NCI-H226 (cell line): Measurements from ENCODE around the gene TNFRSF13B.
"Not testable (repeated sequence)": the region's sequence is repeated elsewhere in the genome, so short reads cannot be mapped to it uniquely, and the experiment has no call there.

Experiments used
- DNase-seq: peaks from one replicate; pipeline ENCODE4 v3.0.0-alpha.2; 2015

Gene TNFRSF13B

GRCh38 chr17:17004997-17005614 is 33.2 kb upstream of the TNFRSF13B start:
- DNase-seq: not testable (repeated sequence)

GRCh38 chr17:17004251-17004996 is 32.5 kb upstream of the TNFRSF13B start:
- no peak for DNase-seq

- DNase-seq: not testable (repeated sequence)
These were observed 31.1 kb upstream of the TNFRSF13B start for GRCh38 chr17:17002731-17003715.

DNA sequence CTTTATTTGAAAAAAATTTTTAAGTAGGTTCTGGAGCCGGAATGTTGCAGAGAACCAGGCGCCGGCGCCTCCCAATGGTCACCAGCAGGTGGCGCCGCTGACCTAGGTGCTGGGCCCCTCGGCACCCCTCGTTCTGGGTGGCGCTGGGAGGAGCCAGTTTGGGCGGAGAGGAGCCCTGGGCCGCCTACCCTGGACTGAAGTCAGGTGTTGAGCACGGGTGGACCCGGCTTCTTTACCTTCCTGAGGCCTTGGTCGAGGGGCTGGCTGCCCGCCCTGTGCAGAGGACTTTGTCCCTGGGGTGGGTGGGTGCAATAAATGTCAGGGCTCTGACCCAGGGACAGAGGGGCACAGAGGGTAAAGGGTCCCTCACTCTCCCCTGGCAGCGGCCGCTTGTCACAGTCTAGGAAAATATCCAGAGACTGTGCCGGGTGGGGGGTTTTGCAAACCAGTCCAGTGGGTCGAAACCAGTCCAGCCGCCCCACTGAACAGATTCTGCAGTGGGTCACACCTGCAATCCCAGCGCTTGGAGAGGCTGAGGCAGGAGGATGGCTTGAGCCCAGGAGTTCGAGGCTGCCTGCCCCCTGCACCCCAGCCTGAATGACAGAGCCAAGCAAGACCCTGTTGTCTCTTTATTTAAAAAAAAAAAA is 30.1 kb upstream of the TNFRSF13B start:
- DNase-seq: peak; percentile 58

GRCh38 chr17:17001076-17001777 is 29.3 kb upstream of the TNFRSF13B start:
- no peak for DNase-seq

DNA sequence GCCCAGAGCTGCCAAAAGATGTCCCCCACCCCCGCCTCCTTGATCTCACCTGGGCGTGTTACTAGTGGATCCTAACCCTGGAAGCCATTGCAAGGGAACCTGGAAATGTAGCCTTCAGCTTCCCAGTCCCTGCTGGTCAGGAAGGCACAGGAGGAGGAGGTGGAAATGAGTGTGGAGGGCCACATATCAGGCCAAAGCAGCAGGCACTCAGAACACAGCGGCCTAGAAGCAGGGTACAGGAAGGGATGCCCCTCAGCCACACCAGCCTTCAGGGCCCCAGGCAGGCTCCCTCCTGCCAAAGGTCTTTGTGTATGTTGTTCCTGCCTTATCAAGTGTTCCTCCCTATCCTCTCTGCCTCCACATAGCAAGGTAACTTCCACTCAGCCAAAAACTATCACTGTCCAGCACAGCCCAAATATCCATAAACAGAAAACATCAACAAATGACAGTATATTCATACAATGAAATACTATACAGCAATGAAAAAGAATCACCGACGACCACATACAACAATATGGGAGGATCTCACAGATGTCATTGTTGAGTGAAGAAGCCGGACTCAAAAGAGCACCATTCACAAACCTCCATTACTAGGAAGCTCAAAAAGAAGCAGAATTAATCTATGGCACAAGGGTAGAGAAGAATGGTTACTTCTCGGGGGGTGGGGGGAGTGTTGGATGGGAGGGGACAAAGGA is 28.2 kb upstream of the TNFRSF13B start:
- DNase-seq: no peak

GRCh38 chr17:16997514-16998429 is 25.9 kb upstream of the TNFRSF13B start:
- DNase-seq: no peak

GRCh38 chr17:16996726-16997125 is 24.8 kb upstream of the TNFRSF13B start:
- not testable (repeated sequence) for DNase-seq

- no peak for DNase-seq
These were observed 24.0 kb upstream of the TNFRSF13B start for GRCh38 chr17:16995930-16996329.

DNA sequence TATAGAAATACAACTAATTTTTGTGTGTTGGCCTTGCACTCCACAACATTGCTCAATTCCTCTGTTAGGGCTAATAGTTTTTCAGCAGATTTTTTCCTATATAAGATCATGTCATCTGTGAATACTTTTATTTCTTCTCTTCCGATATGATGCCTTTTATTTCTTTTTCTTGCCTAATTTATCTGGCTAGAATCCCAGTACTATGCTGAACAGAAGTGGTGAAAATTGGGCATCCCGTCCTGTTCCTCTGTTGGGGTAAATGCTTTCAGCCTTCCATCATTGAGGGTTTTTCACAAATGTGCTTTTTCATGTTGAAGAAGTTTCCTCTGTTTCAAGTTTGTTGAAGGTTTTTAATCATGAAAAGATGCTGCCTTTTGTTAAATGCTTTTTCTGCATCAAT is 22.7 kb upstream of the TNFRSF13B start:
- DNase-seq: no peak

GRCh38 chr17:16991349-16992009 is 19.6 kb upstream of the TNFRSF13B start:
- DNase-seq: peak; percentile 65

GRCh38 chr17:16989953-16990860 is 18.3 kb upstream of the TNFRSF13B start:
- DNase-seq: peak; percentile 66

DNA sequence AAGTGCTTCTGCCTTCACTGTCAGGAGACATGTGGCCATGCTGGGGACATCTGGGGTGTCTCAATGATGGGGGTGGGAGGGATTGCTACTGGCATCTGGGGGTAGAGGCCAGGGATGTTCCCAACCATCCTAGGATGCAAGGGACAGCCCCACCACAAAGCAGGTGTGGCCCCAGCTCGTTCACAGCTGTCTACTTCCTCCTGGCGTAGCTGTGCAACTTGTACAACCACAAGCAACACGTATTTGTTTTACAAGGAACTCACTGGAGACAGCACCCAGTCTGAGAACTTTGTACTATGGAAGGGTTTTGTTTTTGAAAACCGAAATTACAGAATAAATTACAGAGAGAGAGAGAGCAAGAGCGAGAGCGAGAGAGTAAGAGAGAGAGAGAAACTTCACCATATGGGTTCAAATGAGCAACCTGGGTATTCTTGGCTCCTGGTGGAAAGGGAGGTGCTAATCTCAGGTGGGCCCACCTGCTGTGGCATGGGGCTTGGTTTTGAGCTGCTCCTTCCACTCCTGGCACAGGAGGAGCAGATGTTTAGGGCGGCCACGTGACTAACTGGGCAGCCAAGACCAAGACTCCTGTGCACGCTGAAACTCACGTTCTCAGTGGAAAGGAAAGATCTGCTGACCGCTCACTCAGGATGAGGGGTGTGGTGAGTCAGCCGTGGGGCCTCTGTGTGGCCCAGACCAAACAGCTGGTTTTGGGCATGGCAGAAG is 17.5 kb upstream of the TNFRSF13B start:
- DNase-seq: no peak

GRCh38 chr17:16988749-16989229 is 16.9 kb upstream of the TNFRSF13B start:
- DNase-seq: peak; percentile 22

DNA sequence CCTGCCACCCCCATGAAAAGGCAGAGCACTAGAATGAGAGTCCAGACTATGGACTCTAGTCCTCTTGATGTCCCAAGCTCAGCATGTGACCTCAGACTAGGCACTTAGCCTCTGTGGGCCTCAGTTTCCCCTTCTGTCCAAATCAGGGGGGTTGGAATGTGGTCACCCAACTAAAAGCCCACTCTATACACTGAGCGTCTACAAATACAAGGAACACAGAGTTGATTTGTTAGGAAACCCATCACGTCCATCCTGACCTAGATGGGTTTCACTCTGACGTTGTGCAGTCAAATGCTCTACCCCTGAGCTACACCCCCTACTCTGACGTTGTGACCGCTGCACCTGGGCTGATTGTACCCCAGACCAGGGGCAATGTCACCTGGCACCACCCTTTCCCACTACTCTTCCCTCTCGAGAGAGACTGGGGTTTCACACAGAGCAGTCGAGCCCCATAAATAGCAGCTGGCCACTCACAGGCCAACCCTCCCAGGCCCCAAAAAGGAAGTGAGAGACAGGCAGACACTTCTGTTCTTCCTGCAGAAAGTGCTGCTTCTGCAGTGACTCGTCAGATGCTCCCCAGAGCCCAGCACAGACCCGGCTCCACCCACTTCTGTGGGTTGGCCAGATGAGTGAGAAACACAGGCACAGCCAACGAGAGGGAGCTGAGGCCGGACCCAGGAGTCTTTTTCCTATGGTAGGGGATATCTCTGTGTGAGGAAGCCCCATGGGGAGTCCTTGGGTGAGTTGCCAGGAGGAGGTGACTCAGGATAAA is 16.1 kb upstream of the TNFRSF13B start:
- DNase-seq: peak; percentile 97

GRCh38 chr17:16987066-16987829 is 15.3 kb upstream of the TNFRSF13B start:
- no peak for DNase-seq
